Mammary epithelial cell (primary cell): ENCODE measurements around the gene PAPOLG.

Experiments
- CTCF ChIP-seq, 2 donors: IDR thresholded peaks in 1 of 2; conservative IDR thresholded peaks in 1 of 2; 2 replicates each; pipeline ENCODE4 v1.5.1; 2011 to 2012; ENCODE audit warnings: inconsistent platforms in 2 of 2, low read length in 2 of 2, mild to moderate bottlenecking in 2 of 2, control low read depth in 1 of 2, low read depth in 1 of 2; ENCODE audit not compliant: insufficient read depth in 1 of 2; ENCODE audit errors: extremely low read depth in 1 of 2
- EZH2 ChIP-seq: IDR thresholded peaks from 2 replicates; pipeline ENCODE4 v1.6.1; 2012; ENCODE audit warnings: low read length, inconsistent platforms, borderline replicate concordance

- no peak for TF ChIP-seq CTCF (conservative IDR thresholded peaks at IDR 0.05 in 1 of 2, IDR thresholded peaks at IDR 0.05 in 1 of 2; ENCODE audit: extremely low read depth in 1 of 2, insufficient read depth in 1 of 2, low read depth in 1 of 2, low read length in 2 of 2)
- TF ChIP-seq EZH2, result no peak
These were observed 78.2 kb downstream of the PAPOLG start for GRCh38 chr2:60834270-60834717.
